Stimulated activated CD4-positive, alpha-beta T cell treated with anti-CD3 and anti-CD28 coated beads, Interleukin-15, amount 100 ng/mL, for 1 hour (primary cell): ENCODE results near the gene DNAJC16.
"Not testable (repeated sequence)": the region's sequence is repeated elsewhere in the genome, so short reads cannot be mapped to it uniquely, and the experiment has no call there.

Source experiments
- DNase-seq, 2 donors: peaks; one replicate each; pipeline ENCODE4 v3.0.0-alpha.2; 2020; ENCODE audit warnings: low read depth in 1 of 2, low spot score in 1 of 2

The DNAJC16 gene

DNA sequence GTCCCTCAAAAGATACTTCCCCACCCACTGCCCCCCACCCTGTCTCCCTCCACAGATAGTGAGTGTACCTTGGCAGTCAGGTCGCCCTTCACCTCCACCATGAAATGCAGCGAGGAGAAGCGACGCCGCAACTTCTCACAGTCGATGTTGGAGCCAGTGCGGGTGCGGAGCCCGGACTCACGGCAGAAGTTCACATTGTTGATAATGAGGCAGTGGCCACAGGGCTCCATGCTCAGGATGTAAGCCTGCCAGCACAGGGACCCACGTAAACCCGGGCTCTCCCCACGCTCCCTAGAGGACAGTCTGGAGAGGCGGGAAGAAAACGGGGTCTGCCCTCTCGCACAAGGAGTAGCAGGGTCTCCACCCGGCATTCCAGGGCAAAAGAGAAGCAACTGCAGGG, 19.8 kb upstream of the DNAJC16 start:
- DNase-seq, result no peak

DNA sequence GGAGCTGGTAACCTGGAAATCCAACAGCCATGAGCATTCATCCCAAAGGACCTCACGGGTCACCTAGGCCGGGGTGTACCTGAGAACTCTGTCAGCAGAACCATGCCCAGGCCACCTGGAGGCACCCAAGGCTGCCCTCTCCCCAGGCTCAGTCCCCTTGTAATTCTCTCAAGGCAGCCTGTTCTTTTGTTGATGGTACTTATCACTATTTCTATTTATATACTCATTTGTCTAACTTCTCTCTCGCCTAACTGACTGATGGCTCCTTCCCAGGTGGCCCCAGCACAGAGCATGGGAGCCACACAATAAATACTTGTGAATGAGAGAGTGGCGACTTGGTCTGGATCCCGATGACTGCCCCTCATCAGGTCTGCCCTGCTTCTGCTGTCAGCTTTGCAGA, 19.4 kb upstream of the DNAJC16 start:
- no peak for DNase-seq

DNA sequence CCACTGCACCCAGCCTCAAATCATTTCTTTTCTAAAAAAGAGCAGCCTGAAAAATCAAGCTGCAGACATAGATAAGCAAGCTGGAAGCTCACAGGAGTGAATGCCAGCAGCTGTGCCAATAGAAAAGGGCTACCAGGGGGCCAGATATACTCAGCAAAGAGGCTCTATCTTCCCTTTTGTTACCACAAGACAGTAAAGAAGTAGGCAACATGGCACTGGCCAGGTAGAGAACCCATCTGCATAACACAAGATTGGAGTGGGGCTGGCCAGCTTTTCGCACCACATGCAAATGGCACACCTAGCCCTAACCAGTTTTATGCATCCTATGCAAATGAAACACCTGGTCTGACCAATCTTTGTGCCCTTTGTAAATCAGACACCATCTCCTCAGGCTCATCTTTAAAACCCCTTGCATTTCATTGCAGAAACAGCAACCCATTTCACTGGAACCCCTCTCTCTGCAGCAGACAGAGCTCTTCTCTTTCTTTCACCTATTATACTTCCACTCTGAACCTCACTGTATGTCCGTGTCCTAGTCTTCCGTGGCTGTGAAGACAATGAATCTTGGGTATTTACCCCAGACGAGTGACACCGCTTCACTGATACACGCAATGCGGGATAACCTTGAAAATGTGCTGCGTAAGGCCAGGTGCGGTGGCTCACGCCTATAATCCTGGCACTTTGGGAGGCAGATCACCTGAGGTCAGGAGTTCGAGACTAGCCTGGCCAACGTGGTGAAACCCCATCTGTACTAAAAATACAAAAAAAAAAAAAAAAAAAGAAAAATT, 17.8 kb upstream of the DNAJC16 start:
- DNase-seq, result no peak

DNA sequence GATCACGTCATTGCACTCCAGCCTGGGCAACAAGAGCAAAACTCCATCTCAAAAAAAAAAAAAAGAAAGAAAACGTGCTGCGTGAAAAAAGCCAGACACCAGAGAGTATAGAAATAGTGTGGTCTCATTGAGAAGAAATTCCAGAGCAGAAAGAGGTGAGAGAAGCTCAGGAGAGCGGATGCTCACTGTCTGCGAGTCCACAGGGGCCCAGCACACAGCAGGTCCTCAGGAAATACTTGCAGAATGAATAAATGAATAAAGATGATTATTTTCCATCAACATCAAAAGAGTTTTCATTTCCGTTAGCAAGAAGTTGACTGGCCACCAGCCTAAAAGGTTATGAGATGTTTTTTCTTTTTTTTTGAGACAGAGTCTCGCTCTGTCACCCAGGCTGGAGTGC, 17.1 kb upstream of the DNAJC16 start:
- no peak for DNase-seq

DNA sequence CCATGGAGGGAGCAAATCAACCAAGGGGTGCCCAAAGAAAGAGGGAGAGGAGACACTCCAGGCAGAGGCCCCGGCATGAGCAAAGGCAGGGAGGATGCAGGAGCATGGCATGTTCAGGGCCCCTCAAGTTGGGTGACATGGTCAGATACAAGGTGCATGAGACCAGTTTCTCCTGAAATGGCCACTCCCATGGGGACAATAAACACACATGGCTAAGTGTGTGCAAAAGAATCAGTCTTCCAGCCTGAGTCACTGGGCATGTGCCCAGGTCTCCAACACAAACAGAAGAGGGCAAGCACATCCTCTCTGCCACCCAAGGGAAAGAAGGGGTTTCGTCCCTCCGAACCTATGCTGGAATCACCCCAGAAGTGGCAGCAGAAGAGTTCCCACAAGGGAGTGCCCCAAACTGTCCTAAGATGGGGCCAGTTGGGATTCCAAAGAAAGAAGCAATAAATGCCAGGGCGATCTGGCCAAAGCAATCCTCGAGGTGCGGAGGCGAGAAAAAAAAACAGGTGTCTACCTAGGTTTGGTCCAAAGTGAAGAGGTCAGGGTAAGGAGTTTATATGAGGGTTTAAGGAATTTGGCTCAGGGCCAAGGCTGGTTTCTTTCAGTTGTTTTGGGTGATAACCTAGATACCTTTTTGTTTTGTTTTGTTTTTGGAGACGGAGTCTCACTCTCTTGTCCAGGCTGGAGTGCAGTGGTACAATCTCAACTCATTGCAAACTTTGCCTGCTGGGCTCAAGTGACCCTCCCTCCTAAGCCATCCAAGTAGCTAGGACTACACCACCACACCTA, 15.8 kb upstream of the DNAJC16 start:
- no peak for DNase-seq

DNA sequence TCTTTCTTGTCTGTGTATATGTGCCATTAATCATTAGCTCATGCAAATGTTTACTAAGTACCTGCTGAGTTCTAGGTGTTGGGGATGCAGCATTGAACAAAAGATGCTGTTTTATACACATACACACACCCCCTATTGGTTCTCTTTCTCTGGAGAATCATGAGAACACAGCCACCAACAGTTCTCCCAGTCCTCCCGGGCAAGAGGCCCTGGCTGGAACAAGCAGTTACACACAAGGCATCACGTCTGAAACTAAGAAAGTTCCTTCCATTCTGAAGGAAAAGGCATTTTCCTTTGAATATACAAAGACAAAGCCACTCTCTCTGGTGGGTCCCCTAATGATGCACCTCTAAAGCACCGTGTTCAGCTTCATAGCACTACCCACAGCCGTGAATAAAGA, 13.5 kb upstream of the DNAJC16 start:
- DNase-seq, result no peak

DNA sequence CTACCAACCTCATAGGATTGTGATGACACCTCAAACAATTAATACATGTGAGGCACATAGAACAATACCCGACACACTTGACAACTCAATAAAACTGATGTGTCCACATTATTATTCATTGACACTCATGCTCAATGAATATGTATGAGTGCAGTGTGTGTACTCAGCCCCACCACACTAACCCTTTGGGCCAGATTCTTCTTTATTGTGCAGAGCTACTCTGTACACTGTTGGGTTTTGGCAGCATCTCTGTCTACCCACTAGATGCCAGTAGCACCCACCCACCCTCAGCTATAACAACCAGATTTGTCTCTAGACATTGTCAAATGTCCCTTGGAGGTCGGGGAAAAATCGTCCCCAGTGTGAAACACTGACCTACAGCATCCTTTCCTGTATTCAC, 12.7 kb upstream of the DNAJC16 start:
- DNase-seq, result no peak

DNA sequence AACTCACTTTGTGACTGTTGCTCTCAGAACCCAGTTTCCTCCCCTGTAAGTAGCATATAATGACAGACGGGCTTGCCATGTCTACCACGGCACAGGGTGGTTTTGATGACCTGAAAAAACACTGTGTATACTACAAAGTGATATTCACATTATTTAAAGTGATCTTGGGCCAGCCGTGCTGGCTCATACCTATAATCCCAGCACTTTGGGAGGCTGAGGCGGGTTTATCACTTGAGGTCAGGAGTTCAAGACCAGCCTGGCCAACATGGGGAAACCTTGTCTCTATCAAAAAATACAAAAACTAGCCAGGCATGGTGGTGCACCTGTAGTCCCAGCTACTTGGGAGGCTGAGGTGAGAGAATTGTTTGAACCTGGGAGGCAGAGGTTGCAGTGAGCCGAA, 12.1 kb upstream of the DNAJC16 start:
- DNase-seq, result not testable (repeated sequence)

DNA sequence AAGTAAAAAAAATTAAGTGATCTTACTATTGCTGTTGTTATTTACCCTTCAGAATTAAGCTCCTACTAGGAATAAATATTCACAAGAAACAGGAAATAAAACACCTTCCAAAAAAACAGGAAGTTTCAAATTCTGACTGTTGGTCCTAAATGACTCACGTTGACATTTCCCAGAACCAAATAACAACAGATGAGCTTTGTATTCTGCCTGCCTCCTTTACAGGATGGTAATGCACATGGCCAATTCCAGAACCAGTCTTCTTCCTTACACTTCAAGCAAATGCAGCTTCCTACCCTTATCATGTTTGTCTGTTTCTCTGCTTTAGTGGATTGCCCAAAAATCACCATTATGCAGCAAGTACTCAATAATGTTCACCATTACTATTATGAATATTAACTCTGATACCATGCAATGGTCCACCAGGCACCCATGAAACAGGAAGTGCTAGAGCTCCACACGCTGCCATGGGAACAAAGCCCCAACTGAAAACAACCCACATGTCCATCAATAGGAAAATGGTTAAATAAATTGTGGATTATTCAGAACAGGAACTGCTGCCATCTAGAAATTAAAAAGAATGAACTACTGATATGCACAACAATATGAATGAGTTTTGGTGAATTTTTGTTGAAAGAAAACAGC, 11.5 kb upstream of the DNAJC16 start:
- DNase-seq, result no peak

DNA sequence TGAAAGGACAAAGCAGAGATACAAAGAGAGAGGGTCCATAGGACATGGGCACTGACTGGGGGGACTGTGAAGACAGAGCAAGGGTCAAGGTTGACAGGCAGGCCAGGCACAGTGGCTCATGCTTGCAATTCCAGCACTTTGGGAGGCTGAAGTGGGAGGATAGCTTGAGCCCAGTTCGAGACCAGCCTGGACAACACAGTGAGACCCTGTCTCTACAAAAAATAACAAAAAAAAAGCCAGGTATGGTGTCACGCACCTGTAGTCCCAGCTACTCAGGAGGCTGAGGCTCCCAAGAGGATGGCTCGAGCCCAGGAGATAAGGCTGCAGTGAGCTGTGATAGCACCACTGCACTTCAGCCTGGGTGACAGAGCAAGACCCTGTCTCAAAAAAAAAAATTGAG, 7.0 kb upstream of the DNAJC16 start:
- no peak for DNase-seq

DNA sequence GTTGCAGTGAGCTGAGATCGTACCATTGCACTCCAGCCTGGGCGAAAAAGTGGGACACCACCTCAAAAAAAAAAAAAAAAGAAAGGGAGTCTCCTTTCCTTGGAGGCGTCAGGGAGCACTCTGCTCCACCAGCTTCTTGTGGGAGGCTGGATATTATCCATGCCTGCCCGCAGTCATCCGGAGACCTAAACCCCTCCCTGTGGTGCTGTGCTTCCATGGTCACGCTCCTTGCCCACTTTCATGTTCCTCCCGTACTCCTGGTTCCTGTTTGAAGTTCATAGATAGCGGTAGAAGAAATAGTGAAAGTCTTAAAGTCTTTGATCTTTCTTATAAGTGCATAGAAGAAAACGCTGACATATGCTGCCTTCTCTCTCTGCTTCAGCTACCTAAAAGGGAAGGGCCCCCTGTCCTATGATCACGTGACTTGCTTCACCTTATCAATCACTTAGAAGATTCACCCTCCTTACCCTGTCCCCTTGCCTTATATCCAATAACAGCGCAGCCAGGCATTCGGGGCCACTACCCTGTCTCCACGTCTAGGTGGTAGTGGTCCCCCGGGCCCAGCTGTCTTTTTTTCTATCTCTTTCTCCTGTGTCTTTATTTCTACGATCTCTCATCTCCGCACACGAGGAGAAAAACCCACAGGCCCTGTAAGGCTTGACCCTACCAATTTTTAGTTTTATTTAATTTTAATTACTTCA, 5.3 kb upstream of the DNAJC16 start:
- not testable (repeated sequence) for DNase-seq

DNA sequence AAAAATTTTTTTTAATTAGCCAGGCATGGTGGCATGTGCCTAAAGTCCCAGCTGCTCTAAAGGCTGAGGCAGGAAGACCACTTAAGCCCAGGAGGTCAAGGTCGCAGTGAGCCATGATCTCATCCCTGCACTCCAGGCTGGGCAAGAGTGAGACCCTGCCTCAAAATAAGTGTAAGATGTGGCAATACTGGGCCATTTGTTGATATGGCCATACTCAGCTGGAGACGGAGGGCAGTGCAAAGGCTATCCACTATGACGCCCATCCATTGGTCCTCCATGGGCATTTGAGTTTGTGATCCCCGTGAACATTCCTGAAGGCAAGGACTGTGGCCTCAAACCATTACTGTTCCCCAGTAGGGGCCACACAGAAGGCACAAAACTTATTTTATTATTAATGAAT, 4.1 kb upstream of the DNAJC16 start:
- no peak for DNase-seq

DNA sequence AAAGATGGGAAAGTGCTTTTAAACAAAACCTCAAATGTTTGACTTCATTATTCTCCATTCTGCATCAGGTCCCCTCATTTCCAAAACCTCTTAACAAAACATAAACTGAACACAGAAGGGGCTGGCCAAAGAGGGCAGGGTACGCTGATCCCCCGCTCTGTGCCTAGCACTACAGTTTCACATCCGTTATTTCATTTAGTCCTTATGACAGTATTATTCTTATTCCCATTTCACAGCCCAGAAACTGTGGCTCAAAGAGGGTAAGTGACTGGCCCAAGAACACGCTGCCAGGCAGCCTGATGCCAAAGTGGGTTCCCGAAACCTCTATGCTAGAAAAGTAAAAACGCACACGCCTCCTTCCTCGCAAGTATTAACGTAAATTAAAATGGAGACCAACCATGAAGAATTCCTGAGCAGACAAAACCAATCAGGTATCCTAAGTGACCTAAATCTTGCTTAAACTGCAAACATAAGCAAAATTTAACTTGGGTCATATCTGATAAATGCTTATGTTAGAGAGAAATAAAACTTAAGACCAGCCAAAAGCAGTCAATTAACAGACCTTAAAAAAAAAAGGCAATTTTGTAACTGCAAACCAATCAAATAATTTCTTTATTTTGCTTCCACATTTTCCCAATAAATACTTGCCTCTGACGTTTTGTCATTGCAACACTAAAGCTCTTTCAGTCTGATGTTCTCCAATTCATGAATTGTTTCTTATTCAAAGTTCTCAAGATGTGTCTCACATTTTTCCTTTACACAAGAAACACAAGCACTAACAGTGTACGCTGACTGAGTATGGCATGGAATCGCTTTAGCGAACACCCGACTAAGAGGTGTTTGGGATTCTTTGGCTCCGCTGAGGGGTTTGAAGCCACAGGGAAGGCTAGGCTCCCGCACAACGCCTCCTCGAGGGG, 3.3 kb upstream of the DNAJC16 start:
- DNase-seq, result no peak

DNA sequence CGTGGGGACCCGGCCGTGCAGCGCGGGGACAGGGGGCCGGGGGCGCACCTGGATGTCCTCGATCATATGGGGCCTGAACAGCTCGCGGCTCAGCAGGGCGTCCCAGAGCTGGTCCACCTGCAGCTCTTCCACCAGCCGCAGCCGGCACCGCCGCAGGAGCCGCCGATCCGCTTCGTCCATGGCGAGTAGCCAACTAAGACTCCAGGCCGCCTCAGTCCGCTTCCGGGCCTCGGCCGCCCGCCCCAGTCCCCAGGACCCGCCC, 2.7 kb upstream of the DNAJC16 start, which contains the start of gene CASP9:
Gene CASP9, minus strand, starts transcription at position 195 of the 262 bp plus-strand sequence. Its CDS starts 15 bp downstream, at position 180.
- DNase-seq, result no peak

DNA sequence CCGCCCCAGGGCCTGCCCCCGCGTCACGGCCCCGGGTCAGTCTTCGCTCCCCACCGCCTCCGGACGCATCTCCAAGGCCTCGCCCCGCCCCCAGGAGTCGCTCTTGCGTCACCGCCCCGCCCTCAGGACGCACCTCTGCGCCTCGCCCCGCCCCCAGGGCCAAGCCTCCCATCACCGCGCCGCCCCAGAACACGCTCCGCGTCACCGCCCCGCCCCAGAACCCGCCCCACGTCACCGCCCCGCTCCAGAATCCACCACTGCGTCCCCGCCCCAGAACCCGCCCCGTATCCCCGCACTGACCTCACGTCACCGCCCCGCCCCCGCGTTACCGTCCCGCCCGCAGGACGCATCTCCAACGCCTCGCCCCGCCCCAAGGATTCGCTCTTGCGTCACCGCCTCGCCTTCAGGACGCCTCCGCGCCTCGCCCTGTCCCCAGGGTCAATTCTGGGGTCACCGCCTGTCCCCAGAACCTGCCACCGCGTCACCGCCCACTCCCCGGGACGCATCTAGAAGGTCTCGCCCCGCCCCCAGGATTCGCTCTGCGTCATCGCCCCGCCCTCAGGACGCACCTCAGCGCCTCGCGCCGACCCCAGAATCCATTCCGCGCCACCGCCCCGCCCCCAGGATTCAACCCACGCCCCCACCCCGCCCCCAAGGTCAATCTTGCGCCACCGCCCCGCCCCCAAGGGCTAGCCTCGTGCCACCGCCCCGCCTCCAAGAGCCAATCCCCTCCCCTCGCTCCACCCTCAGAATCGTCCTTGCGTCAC, 2.2 kb upstream of the DNAJC16 start:
- DNase-seq, result peak; percentile 99

DNA sequence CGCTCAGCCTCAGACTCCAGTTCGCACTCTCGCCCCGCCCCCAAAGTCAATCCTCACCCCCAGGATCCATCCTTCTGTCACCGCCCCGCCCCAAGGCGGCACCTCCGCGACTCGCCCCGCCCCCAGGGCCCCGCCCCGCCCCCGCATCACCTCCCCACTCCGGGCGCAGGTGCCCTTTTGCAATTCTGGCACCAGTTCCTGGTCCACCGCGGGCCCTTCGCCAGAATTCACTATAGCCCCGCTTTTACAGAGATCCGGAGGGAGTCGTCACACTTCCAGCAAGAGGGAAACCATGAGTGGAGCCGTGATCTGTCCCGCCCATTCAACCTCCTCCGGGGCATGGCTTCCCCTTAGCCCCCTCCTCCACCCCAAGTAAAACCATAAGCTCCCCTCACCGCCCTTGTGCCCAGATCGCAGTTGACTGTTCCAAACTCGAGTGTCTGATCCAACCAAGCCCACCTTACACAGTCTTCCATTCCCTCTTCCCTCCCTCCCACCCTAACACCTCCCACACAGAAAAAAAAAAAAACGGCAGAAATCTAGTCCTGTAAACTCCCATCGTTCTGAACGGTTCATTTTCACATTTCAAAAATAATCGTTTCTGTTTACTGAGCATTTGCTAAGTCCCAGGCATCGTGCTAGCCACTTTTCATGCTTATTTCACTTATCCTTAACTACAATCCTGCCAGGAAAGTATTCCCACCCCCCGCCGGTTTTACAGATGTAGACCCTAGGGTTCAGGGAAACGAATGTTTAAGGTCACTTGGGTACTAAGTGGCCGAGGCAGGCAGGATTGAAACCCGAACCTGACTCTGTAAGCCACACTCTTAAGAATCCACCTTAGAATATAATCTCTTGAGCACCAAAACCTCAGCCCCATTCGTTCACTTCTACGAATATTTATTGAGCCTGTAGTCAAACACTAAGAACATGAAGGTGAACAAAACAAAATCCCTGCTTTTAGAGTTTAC, 1.3 kb upstream of the DNAJC16 start:
- no peak for DNase-seq

DNA sequence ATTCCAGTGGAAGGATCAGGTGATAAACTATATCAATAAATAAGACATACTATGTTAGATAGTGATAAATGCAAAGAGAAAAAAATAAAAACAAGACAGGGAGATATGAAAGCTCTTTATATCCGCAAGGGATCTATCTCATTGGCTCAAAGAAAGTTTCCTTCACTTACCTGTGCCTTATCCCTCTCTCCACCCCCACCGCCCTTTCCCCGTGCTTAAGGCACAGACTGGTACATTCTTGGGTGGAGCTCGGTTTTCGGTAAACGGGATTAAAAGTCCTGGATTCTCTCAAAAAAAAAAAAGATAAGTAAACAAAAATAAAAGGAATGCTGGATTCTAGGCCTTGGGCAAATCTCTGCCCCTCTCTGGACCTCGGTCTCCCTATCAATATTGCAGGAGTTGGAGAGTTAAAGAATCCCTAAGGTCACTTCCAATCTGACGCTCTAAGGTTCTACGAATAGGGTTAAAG, 593 bp upstream of the DNAJC16 start:
- no peak for DNase-seq

DNA sequence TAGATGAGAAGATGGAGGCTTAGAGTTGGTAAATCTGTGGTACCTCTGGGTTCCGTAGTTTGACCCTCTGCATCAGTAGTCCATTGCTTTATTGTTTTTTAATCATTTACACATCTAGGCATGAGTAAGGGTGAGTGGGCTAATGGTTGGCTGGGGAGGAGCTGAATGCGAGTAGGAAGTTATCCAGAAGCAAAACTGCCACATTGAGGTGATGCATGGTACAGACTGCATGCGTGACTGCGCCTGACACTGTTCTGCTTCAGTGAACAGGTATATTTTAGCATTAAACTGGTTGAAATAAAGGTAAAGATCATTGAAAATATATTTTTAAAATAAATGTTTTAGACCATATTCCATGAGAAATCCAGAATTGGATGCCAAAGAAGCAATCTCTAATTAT, 4.4 kb downstream of the DNAJC16 start:
- DNase-seq, result no peak

DNA sequence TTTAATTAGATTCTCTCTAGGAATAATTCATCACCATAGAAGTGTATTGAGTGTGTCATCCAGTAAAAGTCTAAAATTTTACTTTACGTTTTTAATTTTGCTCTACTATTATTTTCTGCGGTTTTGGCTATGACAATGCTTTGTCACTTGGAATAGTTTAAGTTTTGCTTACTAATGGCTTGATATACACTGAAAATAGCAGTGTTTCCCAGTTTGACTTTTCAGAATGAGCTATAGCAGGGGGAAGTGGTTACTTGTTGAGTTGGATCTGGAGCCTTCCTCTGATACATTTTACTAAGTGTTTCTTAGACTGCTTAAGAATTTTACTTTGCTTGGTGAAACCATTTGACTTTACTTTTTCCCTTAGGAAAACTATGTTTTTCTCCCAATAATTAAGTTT, 5.0 kb downstream of the DNAJC16 start:
- no peak for DNase-seq
